Spleen (tissue), 7 donors: Measurements from ENCODE around the gene PLEKHA4.

Experiments used
- POLR2AphosphoS5 ChIP-seq, 3 donors: sonication (generic); formaldehyde crosslinking; IDR thresholded peaks; one replicate each; pipeline ENCODE4 v1.5.1; 2017; ENCODE audit warnings: antibody characterized with exemption in 3 of 3
- TF ChIP-seq, protein P1 (sequence below), 11 experiments: fragments of 200-600 bp in 7 of 11; fragments of 450-650 bp in 4 of 11; sonication (generic) in 4 of 11; IDR thresholded peaks in 8 of 11; conservative IDR thresholded peaks in 3 of 11; 1 replicate in 7 of 11; 2 replicates in 4 of 11; pipeline versions ENCODE4 v1.4.0 to v1.8.0; 2016 to 2021; ENCODE audit warnings: antibody characterized with exemption in 11 of 11, inconsistent platforms in 4 of 11, mild to moderate bottlenecking in 1 of 11
- donor health status: DM: no; HTN: no; CAD: no; lungs with moderate emphysema.
- donor health status: DM: no; HTN: no; CAD: no.
- donor health status: DM: no; HTN: no; CAD: no.

DNA sequence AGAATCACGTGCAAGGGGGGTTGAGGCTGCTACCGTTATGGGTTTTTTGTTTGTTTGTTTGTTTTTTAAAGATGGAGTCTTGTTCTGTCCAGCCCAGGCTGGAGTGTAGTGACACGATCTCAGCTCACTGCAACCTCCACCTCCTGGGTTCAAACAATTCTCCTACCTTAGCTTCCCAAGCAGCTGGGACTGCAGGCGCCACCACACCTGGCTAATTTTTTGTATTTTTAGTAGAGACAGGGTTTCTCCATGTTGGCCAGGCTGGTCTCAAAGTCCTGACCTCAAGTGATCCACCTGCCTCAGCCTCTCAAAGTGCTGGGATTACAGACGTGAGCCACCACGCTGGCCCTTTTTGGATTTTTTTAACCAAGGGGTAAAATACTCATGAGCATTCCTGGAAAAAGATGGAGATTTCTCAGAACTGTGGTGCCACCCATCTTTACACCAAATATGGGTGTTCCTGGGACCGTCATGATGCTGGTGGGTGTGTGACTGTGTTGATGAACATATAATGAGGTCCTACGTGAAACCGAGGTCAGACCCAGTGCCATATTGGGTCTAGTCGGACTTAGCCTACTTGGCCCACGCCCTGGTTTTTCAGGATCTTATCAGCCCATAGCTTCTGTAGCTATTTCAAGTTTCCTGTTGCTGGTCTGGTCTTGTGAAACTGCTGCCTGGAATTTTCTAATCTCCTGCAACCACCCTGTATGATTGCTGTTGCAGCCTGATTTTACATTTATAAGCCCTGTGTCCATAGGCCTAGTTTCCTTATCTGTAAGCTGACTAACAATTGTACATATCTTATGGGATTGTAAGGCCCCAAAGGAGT lies 10.0 kb upstream of the PLEKHA4 start:
- TF ChIP-seq, protein P1, sequence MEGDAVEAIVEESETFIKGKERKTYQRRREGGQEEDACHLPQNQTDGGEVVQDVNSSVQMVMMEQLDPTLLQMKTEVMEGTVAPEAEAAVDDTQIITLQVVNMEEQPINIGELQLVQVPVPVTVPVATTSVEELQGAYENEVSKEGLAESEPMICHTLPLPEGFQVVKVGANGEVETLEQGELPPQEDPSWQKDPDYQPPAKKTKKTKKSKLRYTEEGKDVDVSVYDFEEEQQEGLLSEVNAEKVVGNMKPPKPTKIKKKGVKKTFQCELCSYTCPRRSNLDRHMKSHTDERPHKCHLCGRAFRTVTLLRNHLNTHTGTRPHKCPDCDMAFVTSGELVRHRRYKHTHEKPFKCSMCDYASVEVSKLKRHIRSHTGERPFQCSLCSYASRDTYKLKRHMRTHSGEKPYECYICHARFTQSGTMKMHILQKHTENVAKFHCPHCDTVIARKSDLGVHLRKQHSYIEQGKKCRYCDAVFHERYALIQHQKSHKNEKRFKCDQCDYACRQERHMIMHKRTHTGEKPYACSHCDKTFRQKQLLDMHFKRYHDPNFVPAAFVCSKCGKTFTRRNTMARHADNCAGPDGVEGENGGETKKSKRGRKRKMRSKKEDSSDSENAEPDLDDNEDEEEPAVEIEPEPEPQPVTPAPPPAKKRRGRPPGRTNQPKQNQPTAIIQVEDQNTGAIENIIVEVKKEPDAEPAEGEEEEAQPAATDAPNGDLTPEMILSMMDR (IDR thresholded peaks at IDR 0.05 in 8 of 11, conservative IDR thresholded peaks at IDR 0.05 in 3 of 11), result no peak
- peak in 1 of 3 donors; percentile 64 for TF ChIP-seq POLR2AphosphoS5 (IDR thresholded peaks at IDR 0.05)
